Endothelial cell of umbilical vein (primary cell): ENCODE measurements around the gene MAP3K19. TPM values are rescaled to one million over a fixed set of nuclear protein-coding genes. Genes with fewer than 3 reads are reported as not detected.

ENCODE experiments used
- BruUV-seq: library from RNA; stranded (reverse); fragments of 400-500 nt; replicated peaks from 2 replicates; lab custom pipeline; 2021; lab: Mats Ljungman, UMichigan
- CTCF ChIA-PET: fragments of 300-600, 350-600 bp; sonication (Branson Sonifier 250); formaldehyde crosslinking; loops from one replicate; lab custom pipeline; 2021; ENCODE audit warnings: antibody characterized with exemption, inconsistent platforms; lab: Charles Lee
- POLR2A ChIA-PET: fragments of 300-600, 350-600 bp; sonication (Branson Sonifier 250); formaldehyde crosslinking; loops from one replicate; lab custom pipeline; 2021; ENCODE audit warnings: antibody characterized with exemption, inconsistent platforms; lab: Charles Lee
- DNase-seq: peaks from one replicate; pipeline ENCODE4 v3.0.0-alpha.2; 2011; ENCODE audit warnings: low read depth, low spot score
- FAIRE-seq: peaks from 2 replicates; lab custom pipeline; 2011; peaks lifted over from hg19 to GRCh38; lab: Jason Lieb, UNC
- H2AFZ ChIP-seq: 2 replicates; pipeline ENCODE4 v1.6.0; 2012; ENCODE audit warnings: low read depth, low read length, control low read depth, inconsistent platforms
- H3K27ac ChIP-seq: 2 replicates; pipeline ENCODE4 v1.5.1; 2011; ENCODE audit warnings: low read depth, mild to moderate bottlenecking, control low read depth, low read length, moderate library complexity; ENCODE audit not compliant: insufficient read depth
- H3K27me3 ChIP-seq, 2 experiments: 2 replicates each; pipeline versions ENCODE4 v1.6.0 to v1.6.1; 2011; ENCODE audit warnings: low read length in 2 of 2, mixed read lengths in 1 of 2; ENCODE audit not compliant: control insufficient read depth in 2 of 2, insufficient read depth in 2 of 2
- H3K36me3 ChIP-seq, 2 experiments: 2 replicates in 1 of 2; 3 replicates in 1 of 2; pipeline ENCODE4 v1.5.1; 2011; ENCODE audit warnings: low read length in 2 of 2, mild to moderate bottlenecking in 1 of 2, moderate library complexity in 1 of 2; ENCODE audit not compliant: control insufficient read depth in 2 of 2, insufficient read depth in 2 of 2; ENCODE audit errors: extremely low read depth in 1 of 2
- H3K4me1 ChIP-seq: 3 replicates; pipeline ENCODE4 v1.5.1; 2011; ENCODE audit warnings: mild to moderate bottlenecking, low read length; ENCODE audit not compliant: control insufficient read depth, insufficient read depth; ENCODE audit errors: extremely low read depth
- H3K4me2 ChIP-seq: 2 replicates; pipeline ENCODE4 v1.6.1; 2011; ENCODE audit warnings: low read length, control low read depth, mixed read lengths; ENCODE audit not compliant: insufficient read depth
- H3K4me3 ChIP-seq, 3 experiments: fragments of 200-600 bp in 1 of 3; sonication (generic), shearing (Covaris generic) in 1 of 3; replicated peaks in 1 of 3; 2 replicates each; pipeline ENCODE4 v1.5.1; 2011 to 2016; ENCODE audit warnings: control low read depth in 3 of 3, low read length in 3 of 3, mild to moderate bottlenecking in 2 of 3, inconsistent platforms in 1 of 3, low read depth in 1 of 3, moderate library complexity in 1 of 3; ENCODE audit not compliant: insufficient read depth in 1 of 3
- H3K79me2 ChIP-seq: 2 replicates; pipeline ENCODE4 v1.6.0; 2012; ENCODE audit warnings: low read length, inconsistent platforms; ENCODE audit not compliant: control insufficient read depth, insufficient read depth
- H3K9ac ChIP-seq: replicated peaks from 2 replicates; pipeline ENCODE3; 2011; ENCODE audit warnings: low read length, control low read depth; ENCODE audit not compliant: insufficient read depth; ENCODE audit errors: extremely low read depth
- H3K9me1 ChIP-seq: replicated peaks from 3 replicates; pipeline ENCODE4 v1.6.0; 2011; ENCODE audit warnings: mild to moderate bottlenecking, low read length; ENCODE audit not compliant: control insufficient read depth, insufficient read depth; ENCODE audit errors: extremely low read depth
- H3K9me3 ChIP-seq: replicated peaks from 2 replicates; pipeline ENCODE4 v1.5.1; 2012; ENCODE audit warnings: low read length, inconsistent platforms; ENCODE audit not compliant: control insufficient read depth, insufficient read depth
- H4K20me1 ChIP-seq: replicated peaks from 2 replicates; pipeline ENCODE3; 2011; ENCODE audit warnings: mild to moderate bottlenecking, low read length; ENCODE audit not compliant: control insufficient read depth, insufficient read depth; ENCODE audit errors: extremely low read depth
- EZH2 ChIP-seq: IDR thresholded peaks from 2 replicates; pipeline ENCODE4 v1.6.1; 2012; ENCODE audit warnings: borderline replicate concordance, low read depth, mild to moderate bottlenecking, moderate library complexity, low read length, inconsistent platforms; ENCODE audit not compliant: severe bottlenecking
- FOS ChIP-seq: IDR thresholded peaks from 2 replicates; pipeline ENCODE4 v1.6.1; 2011; ENCODE audit warnings: mild to moderate bottlenecking, low read length, moderate library complexity, borderline replicate concordance; ENCODE audit not compliant: insufficient read depth
- GATA2 ChIP-seq: IDR thresholded peaks from 2 replicates; pipeline ENCODE4 v1.7.0; 2011; ENCODE audit warnings: low read depth, mild to moderate bottlenecking, moderate library complexity, mixed read lengths, low read length; ENCODE audit not compliant: insufficient read length, insufficient read depth
- JUN ChIP-seq: IDR thresholded peaks from 2 replicates; pipeline ENCODE4 v1.6.1; 2011; ENCODE audit warnings: borderline replicate concordance, low read depth; ENCODE audit not compliant: insufficient read length, insufficient read depth
- MYC ChIP-seq: IDR thresholded peaks from one replicate; pipeline ENCODE4 v1.6.1; 2011; ENCODE audit warnings: mild to moderate bottlenecking, low read depth, low read length
- POLR2A ChIP-seq: IDR thresholded peaks from 2 replicates; pipeline ENCODE4 v1.6.1; 2012; ENCODE audit warnings: low read depth, mild to moderate bottlenecking, control low read depth, low read length
- POLR2AphosphoS5 ChIP-seq: IDR thresholded peaks from 2 replicates; pipeline ENCODE4 v1.6.1; 2012; ENCODE audit warnings: low read depth, mild to moderate bottlenecking, control low read depth, low read length, moderate library complexity; ENCODE audit not compliant: insufficient read depth
- dilution Hi-C: fragments of 300-500 bp; cut with MboI; formaldehyde crosslinking; loops from one replicate; pipeline ENCODE4 v1.15.0; 2019; ENCODE audit warnings: low sequenced_read_pairs; ENCODE audit not compliant: extremely low pct_ligation_motif_present
- intact Hi-C: fragments of 100-400 bp; cut with micrococcal nuclease; formaldehyde crosslinking; loops from one replicate; pipeline ENCODE4 v1.10.0; 2022
- polyA plus RNA-seq, 4 experiments: library from polyadenylated mRNA; depleted of rRNA in 3 of 4; stranded (reverse) in 3 of 4; unstranded in 1 of 4; fragments of >200 nt; gene quantifications; 2 replicates each; pipeline versions ENCODE4 v1.2.1 to v1.2.3, GENCODE V29; 2011 to 2012; ENCODE audit warnings: missing spikeins in 1 of 4
- total RNA-seq: library from RNA; stranded (reverse); gene quantifications from 2 replicates; pipeline ENCODE4 v1.2.3, GENCODE V29; 2021
- TF ChIP-seq, protein P1 (sequence below), 2 donors: IDR thresholded peaks; 1 replicate in 1 of 2; 2 replicates in 1 of 2; pipeline ENCODE4 v1.5.1; 2011; ENCODE audit warnings: low read length in 2 of 2, mild to moderate bottlenecking in 2 of 2, moderate library complexity in 2 of 2, control low read depth in 1 of 2, inconsistent platforms in 1 of 2, low read depth in 1 of 2; ENCODE audit not compliant: insufficient read depth in 1 of 2; ENCODE audit errors: extremely low read depth in 1 of 2
- TF ChIP-seq, protein P2 (sequence below): IDR thresholded peaks from 2 replicates; pipeline ENCODE4 v1.6.1; 2011; ENCODE audit not compliant: insufficient read depth, insufficient read length

The MAP3K19 gene
- total and polyA plus RNA-seq, 2 donors (not counting 3 experiments of a cell fraction or from before 2014, with no cell fraction given) = not detected

DNA sequence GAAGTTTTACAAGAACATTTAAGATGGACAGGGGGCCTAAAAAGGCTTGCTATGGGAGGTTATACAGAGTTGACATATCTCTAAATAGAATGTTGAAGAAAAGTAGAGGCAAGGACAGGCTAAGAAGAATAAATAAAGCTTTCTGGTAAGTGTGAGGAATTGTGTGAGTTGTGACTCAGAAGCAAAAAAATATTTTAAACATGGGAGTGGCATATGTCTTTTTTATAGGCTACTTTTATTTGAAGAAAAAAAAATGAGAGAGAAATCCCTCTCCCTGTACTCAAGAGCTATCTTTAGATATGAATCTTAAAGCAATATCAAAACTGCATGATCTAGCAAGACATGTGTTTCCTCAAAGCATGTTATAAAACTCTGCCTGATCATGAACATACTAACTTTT lies 45.9 kb upstream of the MAP3K19 start:
- H3K9ac ChIP-seq = no peak overlapping the region
- no peaks in the 10 kb centered on the region for H3K9me1 ChIP-seq
- CTCF ChIA-PET = interaction anchor here (1.2 kb wide), 1 partner anchor 54 kb away, joined by 3 read pairs; no protein-coding TSS in a partner anchor
- peaks cover 2% of the 10 kb centered on the region for H4K20me1 ChIP-seq
- no peak overlapping the region for H3K27ac ChIP-seq
- POLR2A ChIA-PET = no interaction called here
- H3K9me3 ChIP-seq = no peaks in the 10 kb centered on the region
- peaks cover 2 to 13% of the 10 kb centered on the region in 2 experiments for H3K36me3 ChIP-seq
- no peaks in the 10 kb centered on the region for H3K4me1 ChIP-seq
- FAIRE-seq (no peak), DNase-seq (no peak)
- no peaks in the 10 kb centered on the region for H3K27me3 ChIP-seq
- peaks cover 7% of the 10 kb centered on the region for H3K79me2 ChIP-seq
- intact Hi-C loops = no loop called here
- no peak overlapping the region for H3K4me3 ChIP-seq
- no TSS peak for BruUV-seq
- no peak overlapping the region for H3K4me2 ChIP-seq
- dilution Hi-C loops = no loop called here
- H2AFZ ChIP-seq = no peak overlapping the region
- no peak for TF ChIP-seq JUN
- TF ChIP-seq MYC = no peak
- no peak for TF ChIP-seq POLR2A
- TF ChIP-seq POLR2AphosphoS5 = no peak
- no peak for TF ChIP-seq FOS
- no peak for TF ChIP-seq EZH2
- TF ChIP-seq, protein P1, sequence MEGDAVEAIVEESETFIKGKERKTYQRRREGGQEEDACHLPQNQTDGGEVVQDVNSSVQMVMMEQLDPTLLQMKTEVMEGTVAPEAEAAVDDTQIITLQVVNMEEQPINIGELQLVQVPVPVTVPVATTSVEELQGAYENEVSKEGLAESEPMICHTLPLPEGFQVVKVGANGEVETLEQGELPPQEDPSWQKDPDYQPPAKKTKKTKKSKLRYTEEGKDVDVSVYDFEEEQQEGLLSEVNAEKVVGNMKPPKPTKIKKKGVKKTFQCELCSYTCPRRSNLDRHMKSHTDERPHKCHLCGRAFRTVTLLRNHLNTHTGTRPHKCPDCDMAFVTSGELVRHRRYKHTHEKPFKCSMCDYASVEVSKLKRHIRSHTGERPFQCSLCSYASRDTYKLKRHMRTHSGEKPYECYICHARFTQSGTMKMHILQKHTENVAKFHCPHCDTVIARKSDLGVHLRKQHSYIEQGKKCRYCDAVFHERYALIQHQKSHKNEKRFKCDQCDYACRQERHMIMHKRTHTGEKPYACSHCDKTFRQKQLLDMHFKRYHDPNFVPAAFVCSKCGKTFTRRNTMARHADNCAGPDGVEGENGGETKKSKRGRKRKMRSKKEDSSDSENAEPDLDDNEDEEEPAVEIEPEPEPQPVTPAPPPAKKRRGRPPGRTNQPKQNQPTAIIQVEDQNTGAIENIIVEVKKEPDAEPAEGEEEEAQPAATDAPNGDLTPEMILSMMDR (IDR thresholded peaks at IDR 0.05; ENCODE audit: extremely low read depth in 1 of 2, insufficient read depth in 1 of 2, low read depth in 1 of 2, low read length in 2 of 2) = no peak
- TF ChIP-seq, protein P2, sequence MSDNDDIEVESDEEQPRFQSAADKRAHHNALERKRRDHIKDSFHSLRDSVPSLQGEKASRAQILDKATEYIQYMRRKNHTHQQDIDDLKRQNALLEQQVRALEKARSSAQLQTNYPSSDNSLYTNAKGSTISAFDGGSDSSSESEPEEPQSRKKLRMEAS = no peak
- TF ChIP-seq GATA2 = no peak
